GM20431 (cell line): ENCODE data around the gene VASN.

Experiments
- in situ Hi-C: fragments of 300-500 bp; cut with MseI, MboI; formaldehyde crosslinking; loops from one replicate; pipeline ENCODE4 v1.15.0; 2020; ENCODE audit warnings: low sequenced_read_pairs; ENCODE audit not compliant: unreplicated experiment

The VASN gene

DNA sequence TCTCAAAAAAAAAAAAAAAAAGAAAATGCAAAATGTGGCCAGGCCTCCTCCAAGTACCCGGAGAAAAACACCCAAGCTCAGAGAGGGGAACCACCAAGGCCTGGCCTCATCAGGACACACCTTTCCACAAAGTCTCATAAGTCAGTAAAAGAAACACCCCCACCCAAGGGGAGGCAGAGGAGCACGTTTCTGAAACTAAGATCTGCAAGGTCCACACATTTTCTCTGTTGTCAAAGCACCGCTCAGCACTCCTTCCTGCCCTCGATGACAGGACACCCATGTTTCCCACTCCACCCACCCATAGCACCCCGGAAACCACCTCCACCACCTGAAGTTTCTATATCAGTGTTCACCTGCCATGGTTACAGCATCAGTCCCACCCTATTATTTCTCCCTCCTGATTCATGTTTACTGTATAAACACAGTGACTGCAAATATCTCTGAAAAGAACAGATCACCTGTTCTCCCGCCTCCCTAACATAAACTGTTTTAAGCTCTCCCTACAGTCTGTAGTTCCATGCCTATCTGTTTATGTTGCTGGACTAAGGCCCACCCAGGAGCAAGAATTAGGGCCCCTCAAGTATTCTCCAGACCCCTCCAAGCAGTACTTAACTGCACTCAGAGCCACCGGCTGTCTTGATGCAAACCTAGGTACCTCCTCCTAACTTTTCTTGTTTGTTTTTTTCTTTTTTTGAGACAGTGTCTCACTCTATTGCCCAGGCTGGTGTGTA lies 42.7 kb downstream of the VASN start:
- in situ Hi-C loops = no loop called here

DNA sequence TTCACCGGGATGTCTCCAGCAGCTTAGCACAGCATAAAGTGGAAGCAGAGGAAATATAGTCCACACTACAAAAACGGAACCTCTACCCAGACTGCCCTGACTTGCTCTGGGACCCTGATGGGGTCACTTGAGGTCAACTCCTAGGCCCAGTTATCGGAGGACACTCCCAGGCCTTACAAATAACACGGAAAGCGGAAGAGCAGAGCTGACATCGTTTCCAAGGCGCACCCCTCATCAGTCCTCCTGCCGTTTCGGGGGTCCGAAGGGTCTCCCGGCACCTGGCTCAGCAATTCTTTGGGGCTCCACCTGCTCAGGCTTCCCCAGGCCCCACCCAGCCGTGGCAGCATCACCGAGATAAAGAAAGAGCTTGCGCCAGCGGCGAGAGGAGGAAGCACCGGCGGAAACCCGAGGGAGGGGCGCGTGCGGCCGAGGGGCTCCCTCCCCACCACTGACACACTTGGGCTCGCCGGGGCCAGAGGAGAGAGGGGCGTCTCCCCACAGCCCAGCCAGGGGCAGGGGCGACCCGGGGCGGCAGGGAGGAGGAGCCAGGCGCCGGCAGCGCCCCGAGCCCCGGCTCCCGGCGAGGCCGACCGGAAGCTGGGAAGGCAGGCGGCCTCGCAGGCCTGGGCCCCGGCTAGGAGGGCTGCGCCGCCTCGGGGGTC lies 44.0 kb downstream of the VASN start:
- in situ Hi-C loops = no loop called here

DNA sequence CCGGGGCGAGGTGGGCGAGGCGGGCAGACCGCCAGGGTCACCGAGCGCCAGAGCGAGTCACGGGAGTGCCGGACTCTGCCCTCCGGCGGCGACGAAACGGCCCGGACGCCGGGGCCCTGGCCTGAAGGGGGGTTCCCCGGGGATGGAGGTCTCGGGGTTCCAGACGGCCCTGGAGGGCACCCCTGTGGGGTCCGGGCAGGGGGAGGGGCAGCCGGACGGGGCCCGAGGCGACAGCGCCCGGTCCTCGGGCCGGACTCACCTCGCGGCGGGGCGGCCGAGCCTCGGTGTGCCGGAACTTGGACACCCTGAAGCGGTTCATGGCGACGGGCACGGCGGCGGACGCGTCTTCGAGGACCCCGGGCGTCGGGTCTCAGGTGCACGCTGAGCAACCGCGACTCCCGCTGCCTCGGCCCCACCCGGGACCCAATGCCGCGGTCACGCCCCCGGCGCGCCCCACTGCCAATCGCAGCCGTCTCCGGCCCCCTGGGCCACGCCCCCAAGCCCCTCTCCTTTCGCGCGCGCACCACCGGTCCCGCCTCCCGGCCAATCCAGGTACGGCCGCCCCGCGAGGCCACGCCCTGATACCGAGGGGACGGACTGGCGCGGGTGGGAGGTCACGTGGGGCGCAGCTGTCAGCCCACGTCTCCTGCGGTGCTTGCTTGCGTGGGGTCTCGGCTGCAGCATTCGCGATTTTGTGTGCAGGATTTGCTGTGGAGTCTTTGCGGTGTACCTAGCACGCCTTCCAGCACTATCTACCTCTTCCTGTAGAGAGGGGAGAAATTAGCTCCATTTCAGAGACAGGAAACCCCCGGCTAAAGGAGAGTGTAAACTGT lies 44.8 kb downstream of the VASN start, which contains the start of gene CORO7:
TSS of gene CORO7 (minus strand) at position 397 of the 833 bp plus-strand sequence. CDS start at position 319, 78 bp downstream.
- in situ Hi-C loops = no loop called here

DNA sequence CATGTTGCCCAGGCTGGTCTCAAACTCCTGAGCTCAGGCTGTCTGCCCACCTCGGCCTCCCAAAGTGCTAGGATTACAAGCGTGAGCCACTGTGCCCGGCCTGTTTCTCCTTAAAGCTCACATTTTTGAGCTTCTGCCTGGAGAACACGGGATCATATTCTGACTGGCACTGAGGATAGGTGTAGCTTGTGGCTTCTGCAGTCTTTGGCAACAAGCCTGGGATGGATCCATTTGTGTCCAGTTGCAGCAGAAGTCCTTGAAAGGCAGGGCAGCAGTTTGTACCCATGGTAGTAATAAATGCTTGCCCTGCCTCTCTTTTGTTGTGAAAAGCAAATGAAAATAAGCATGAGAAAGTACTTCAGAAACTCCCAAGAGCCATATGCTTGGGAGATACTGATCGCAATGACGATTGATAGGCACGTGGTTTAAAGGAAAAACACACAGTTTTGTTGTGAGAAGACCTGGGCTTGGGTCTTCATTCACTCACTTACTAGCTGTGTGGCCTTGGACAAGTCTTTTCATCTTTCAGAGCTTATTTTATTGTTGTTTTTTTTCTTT lies 47.8 kb downstream of the VASN start:
- in situ Hi-C loops = no loop called here

DNA sequence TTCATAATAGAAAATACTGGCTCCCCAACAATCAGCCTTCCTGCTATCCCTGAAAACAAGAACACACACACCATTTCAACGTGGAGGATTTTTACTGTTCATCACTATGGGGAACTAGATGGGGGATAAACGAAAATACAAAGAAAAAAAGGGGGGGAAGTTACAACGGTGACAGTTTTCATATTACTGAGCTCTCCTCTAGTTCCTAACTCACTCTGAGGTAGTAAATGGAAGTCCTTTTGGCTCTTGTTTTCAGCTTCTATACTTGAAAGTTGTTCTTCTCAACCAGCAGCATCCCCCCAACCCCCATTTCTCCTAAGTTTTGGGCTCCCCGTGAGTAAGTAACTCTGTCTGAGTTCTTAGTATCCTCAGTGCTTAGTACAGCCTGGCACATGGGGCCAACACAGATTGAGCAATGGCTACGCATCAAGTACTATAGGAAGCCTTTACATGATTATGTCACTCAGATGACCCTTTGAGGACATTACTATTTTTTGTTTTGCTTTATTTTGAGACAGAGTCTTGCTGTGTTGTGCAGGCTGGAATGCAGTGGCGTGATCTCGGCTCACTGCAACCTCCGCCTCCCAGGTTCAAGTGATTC lies 49.0 kb downstream of the VASN start:
- in situ Hi-C loops = no loop called here

DNA sequence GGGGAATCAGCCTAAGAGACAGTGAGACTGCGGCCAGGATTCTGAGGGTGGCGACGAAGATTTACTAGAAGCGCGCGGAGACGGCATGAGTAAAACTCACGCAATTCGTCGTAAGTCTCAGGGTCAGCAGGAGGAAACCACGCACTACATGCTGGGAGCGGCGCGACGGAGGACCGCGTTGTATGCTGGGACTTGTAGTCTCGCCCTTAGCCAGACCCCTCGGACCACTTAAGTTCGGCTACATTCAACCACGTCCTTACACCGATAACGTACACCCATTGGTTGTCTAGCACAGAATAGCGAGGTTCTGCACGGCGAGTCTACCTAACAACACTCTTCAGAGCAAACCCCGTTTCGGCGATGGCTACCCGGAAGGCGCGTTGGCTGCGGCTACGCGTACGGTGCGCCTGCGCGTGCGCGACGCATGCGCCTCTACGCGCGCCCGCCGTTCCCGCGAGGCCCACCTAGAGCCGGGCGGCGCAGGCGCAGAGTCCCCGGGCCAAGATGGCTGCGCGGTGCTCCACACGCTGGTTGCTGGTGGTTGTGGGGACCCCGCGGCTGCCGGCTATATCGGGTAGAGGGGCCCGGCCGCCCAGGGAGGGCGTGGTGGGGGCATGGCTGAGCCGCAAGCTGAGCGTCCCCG lies 53.9 kb downstream of the VASN start, which contains the start of gene DNAJA3:
TSS of gene DNAJA3 (plus strand) at position 491 of the 643 bp plus-strand sequence. CDS start at position 505, 14 bp downstream.
- in situ Hi-C loops = no loop called here

DNA sequence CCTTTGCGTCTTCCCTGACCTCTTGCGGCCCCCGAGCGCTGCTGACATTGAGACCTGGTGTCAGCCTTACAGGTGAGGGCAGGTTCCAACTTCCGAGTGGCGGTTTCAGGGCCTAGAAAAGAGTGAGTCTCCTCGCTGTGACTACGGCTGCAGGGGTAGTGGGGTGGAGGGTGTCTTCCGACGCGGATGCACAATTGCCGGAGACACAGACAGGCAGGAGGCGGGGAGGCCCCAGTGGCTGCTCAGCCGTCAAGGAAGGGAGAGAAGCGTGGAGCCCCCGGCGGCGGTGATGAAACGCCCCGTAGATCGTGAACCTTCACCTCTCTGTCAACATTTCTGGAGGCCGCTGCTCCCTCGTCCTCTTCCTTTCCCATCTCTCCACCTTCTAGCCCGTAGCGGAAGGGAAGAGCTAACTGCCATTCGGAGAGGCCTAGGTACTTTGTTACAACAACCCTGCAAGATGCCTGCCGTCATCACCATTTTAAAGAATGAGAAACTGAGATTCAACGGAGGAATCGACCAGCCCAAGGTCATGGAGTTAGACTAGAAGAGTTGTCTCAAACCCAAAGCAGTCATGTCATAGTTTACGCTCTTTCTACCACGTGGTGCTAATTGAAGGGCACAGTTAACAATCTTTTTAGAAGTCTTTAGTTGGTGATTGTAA lies 54.5 kb downstream of the VASN start:
- in situ Hi-C loops = no loop called here

DNA sequence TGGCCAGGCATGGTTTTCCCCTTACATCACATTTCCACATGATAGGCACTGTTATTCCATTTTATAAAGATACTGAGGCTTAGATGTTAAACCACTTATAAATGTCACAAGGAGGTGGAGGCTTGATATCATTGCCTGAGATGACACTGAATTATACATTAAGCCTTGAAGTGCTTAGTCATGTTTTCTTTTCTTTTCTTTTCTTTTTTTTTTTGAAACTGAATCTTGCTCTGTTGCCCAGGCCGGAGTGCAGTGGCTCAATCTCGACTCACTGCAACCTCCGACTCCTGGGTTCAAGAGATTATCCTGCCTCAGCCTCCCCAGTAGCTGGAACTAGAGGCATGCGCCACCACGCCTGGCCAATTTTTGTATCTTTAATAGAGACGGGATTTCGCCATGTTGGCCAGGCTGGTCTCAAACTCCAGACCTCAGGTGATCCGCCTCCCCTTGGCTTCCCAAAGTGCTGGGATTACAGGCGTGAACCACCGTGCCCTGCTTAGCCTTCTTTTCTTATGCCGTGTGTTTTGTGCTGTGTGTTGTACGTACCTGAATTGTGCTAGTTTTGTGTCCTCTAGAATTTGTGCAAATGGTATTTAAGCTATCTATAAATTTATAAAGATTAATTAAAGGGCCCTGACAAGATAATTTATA lies 55.2 kb downstream of the VASN start:
- in situ Hi-C loops = no loop called here

DNA sequence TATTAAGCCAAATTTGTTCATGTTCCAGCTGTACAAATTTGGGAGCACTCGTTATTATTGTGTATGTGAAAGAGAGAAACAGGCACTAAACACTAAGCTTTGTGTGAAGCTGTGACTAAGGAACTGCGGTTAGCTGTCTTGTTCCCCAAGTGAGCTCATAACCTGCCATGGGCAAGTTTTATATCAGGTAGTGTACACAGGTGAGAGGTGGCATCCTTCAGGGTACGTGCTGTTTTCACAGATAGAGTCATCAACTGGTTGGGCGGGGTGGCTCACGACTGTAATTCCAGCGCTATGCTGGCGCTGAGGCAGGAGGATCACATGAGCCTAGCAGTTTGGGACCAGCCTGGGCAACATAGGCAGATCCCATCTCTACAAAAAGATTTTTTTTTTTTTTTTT lies 56.9 kb downstream of the VASN start:
- in situ Hi-C loops = no loop called here

DNA sequence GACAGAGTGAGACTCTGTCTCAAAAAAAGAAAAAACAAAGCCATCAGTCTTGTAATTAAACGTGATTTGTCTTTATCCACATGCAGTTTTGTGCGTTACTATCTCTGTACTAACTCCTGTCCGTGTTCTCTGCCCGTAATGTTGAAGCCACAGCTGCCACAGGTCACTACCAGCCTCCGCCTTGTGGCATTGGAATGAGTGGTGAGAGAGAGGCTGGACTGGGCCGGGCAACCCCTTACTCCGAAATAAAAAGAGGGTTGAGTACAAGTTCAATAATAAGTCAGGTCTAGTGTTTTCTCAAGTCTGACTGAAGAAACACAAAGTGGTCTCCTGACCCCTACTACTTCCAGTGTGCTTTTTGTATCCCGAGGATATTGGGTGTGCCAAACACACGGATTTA lies 59.4 kb downstream of the VASN start:
- in situ Hi-C loops = no loop called here
